GM12892 (cell line): ENCODE measurements around the gene CEP131.

Experiments used
- POLR2A ChIP-seq: IDR thresholded peaks from 2 replicates; pipeline ENCODE4 v1.6.1; 2011; ENCODE audit warnings: low read depth, low read length, control low read depth
- POLR2AphosphoS5 ChIP-seq: IDR thresholded peaks from 2 replicates; pipeline ENCODE4 v1.6.1; 2011; ENCODE audit warnings: low read depth, low read length, control low read depth
- TAF1 ChIP-seq: IDR thresholded peaks from 2 replicates; pipeline ENCODE4 v1.6.1; 2011; ENCODE audit warnings: low read depth, mild to moderate bottlenecking, control low read depth, low read length, borderline replicate concordance

DNA sequence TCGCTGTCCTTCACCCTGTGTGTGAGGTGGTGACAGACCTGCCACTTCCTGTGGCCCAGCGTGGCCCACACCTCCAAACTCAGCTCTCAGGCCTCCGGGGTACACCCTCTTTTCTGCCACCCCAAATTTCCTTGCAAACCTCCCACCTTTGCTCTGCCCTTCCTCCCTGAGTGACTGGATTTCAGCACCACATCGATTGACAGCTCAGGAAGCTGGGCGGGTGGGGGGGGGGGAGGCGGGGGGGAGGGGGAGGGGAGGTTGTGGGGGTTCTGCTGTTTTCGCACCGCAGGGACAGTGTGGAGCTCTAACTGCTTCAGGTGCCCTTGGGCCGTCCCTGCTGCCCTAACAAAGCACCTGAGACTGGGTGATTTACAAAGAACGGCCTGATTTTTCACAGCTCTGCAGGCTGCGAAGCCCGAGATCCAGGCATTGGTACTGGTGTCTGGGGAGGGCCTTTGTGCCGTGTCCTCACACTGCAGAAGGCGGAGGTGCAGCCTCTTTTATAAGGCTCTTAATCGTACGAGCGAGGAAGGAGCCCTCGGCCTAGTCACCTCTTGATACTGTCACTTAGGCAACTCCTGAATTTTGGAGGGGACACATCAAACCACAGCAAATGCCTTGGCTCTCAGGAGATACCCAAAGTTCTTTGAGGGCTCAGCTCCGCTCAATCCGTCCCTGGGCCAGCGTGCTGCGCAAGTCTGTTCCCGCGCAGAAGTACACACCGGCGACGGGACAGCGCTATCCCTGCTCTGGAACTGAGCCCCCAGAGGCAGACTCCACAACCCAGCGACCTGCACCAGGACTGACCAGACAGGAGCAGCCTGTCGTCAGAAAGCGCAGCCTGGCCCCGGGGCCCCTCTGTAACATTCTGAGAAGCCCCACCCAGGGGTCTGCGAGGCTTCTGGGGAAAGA, 19.9 kb upstream of the CEP131 start:
- TF ChIP-seq POLR2A (no peak), TAF1 (no peak), POLR2AphosphoS5 (no peak)
